ENCODE measurements around the gene MARCHF6. TPM values are rescaled to one million over a fixed set of nuclear protein-coding genes. Genes with fewer than 3 reads are reported as not detected.

Gene MARCHF6, protein sequence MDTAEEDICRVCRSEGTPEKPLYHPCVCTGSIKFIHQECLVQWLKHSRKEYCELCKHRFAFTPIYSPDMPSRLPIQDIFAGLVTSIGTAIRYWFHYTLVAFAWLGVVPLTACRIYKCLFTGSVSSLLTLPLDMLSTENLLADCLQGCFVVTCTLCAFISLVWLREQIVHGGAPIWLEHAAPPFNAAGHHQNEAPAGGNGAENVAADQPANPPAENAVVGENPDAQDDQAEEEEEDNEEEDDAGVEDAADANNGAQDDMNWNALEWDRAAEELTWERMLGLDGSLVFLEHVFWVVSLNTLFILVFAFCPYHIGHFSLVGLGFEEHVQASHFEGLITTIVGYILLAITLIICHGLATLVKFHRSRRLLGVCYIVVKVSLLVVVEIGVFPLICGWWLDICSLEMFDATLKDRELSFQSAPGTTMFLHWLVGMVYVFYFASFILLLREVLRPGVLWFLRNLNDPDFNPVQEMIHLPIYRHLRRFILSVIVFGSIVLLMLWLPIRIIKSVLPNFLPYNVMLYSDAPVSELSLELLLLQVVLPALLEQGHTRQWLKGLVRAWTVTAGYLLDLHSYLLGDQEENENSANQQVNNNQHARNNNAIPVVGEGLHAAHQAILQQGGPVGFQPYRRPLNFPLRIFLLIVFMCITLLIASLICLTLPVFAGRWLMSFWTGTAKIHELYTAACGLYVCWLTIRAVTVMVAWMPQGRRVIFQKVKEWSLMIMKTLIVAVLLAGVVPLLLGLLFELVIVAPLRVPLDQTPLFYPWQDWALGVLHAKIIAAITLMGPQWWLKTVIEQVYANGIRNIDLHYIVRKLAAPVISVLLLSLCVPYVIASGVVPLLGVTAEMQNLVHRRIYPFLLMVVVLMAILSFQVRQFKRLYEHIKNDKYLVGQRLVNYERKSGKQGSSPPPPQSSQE
- total RNA-seq: 10 to 100 TPM; 27.6 to 67.1 (median 37.0) TPM

DNA sequence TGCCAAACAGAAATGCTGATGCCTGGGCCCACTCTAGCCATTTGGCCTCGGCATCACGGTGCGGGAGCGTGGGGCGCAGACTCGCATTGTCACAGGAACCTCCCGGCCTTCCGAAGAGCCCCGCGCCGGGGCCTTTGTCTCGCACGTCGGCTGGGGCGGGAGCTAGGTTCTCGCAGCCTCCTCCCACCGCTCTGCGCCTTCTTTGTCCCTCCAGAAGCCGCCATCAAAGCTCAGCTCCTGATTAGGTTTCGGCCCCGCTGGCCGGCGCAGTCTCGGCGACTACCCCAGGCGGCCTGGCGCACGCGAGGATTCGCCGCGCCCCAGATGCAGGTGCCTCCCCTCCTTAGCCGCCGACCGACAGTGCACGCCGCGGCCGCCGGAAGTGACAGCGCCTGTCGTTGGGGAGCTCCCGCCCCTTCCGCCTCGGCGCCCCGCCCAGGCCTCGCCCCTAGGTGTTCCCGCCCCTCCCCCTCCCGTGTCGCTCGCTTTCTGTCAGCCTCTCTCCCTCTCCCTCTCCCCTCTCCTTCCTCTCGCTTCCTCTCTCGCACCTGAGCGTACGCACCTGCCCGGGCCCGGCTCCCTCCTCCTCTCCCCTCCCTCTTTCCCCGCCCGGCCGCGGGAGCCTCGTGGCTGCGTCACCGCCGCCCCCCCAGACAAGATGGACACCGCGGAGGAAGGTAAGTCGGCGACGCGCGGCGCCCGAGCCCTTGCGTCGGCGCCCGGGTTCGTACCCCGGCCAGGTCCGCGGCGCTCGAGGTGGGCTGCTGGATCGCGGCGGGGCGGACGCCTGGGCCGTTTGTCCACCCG lies at the start of gene MARCHF6:
Gene MARCHF6 (plus strand): TSS at position 455 of the 807 bp plus-strand sequence. CDS start 204 bp downstream, at position 659.
- Histone ChIP-seq H3K4me1 (peaks cover 9 to 57% (median 18%) of the 10 kb centered on the region in 3 donors), H3K27me3 (no peaks in the 10 kb centered on the region), H3K9me3 (no peaks in the 10 kb centered on the region), H3K36me3 (no peaks in the 10 kb centered on the region), H3K27ac (peak within 1 kb of the TSS; percentile 98 to 100 (median 99)), H3K4me3 (peak within 1 kb of the TSS; percentile 82 to 99 (median 98))
- 0% methylated on average over 23 to 26 of the region's 92 CpGs for WGBS, 2 donors
- DNase-seq: peak; percentile 85
- TF ChIP-seq CTCF (IDR thresholded peaks at IDR 0.05) (peak in 1 of 6 experiments; percentile 2), POLR2A (IDR thresholded peaks at IDR 0.05) (peak in 3 of 4 donors; percentile 81 to 96 (median 95))
- intact Hi-C loops (cut with DNase I): loop anchor here (10.0 kb wide), 1 partner anchor 69 kb away; no protein-coding TSS in a partner anchor

DNA sequence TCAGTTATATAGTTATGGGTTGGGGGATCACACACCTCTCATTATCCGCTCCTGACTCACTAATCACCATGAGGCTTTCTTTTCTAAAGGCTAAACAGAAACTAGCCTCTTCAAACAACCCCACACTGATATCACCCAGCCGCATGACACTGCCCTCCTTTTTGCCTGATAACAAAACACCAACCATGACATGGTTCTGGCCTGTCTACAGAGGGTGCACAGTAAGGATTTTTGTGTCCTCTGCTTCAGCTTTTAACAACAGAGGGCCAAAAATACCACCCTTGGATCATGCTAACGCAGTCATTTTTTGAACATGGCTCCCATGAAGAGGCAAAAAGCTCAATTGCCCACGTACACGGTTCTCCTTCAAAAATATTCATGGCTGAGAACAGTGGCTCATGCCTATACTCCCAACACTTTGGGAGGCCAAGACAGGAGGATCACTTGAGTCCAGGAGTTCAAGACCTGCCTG lies 49.8 kb upstream of the MARCHF6 start:
- intact Hi-C loops (cut with DNase I): no loop called here
- TF ChIP-seq CTCF (IDR thresholded peaks at IDR 0.05) (no peak), POLR2A (IDR thresholded peaks at IDR 0.05) (no peak)
- Histone ChIP-seq H3K36me3 (no peaks in the 10 kb centered on the region), H3K4me3 (no peak overlapping the region), H3K27ac (no peak overlapping the region), H3K27me3 (peaks cover 0 to 4% (median 0%) of the 10 kb centered on the region in 4 donors), H3K9me3 (no peaks in the 10 kb centered on the region), H3K4me1 (peaks cover 11 to 46% (median 13%) of the 10 kb centered on the region in 3 donors)
- no peak for DNase-seq
- 73 to 93% methylated on average over 5 of the region's 5 CpGs for WGBS, 2 donors

GRCh38 chr5:10304932-10305331 lies 48.6 kb upstream of the MARCHF6 start:
- TF ChIP-seq POLR2A (IDR thresholded peaks at IDR 0.05) (no peak), CTCF (IDR thresholded peaks at IDR 0.05) (no peak)
- no peak for DNase-seq
- peaks cover 11 to 51% (median 13%) of the 10 kb centered on the region in 3 donors for H3K4me1 ChIP-seq
- no peaks in the 10 kb centered on the region for H3K36me3 ChIP-seq
- no peaks in the 10 kb centered on the region for H3K9me3 ChIP-seq
- no peak overlapping the region for H3K27ac ChIP-seq
- intact Hi-C loops (cut with DNase I): no loop called here
- H3K27me3 ChIP-seq: peaks cover 0 to 7% (median 0%) of the 10 kb centered on the region in 4 donors
- 86 to 94% methylated on average over 1 to 5 of the region's 5 CpGs for WGBS, 2 donors
- no peak overlapping the region for H3K4me3 ChIP-seq

DNA sequence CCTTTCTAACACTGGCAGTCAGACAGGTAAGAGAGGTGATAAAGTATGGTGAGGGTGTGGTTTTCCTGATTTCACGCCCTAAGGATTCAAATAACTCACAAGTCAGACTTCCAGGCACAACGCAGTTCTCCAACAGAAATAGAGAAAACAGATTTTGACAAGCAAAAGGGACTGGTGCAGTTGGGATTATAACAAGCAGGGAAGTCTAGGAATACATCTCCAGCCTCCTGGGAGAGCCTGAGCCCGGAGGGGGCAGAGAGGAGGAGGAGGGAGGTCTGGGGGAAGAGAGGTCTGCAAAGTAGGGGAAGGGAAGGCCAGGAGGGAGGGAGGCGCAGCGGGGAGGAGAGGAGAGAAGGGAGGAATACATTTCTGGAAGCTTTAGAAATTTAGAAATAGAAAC lies 47.4 kb upstream of the MARCHF6 start:
- Histone ChIP-seq H3K4me1 (peaks cover 11 to 57% (median 13%) of the 10 kb centered on the region in 3 donors), H3K4me3 (no peak overlapping the region), H3K9me3 (no peaks in the 10 kb centered on the region), H3K36me3 (no peaks in the 10 kb centered on the region), H3K27ac (no peak overlapping the region), H3K27me3 (peaks cover 0 to 7% (median 0%) of the 10 kb centered on the region in 4 donors)
- WGBS, 2 donors: 45 to 77% methylated on average over 5 of the region's 5 CpGs
- intact Hi-C loops (cut with DNase I): no loop called here
- no peak for DNase-seq
- TF ChIP-seq POLR2A (IDR thresholded peaks at IDR 0.05) (no peak), CTCF (IDR thresholded peaks at IDR 0.05) (no peak)

All from esophagus squamous epithelium (tissue), 5 donors.